GM19193 (cell line): ENCODE measurements around the gene HIC1.

Source experiments
- POLR2A ChIP-seq: IDR thresholded peaks from 4 replicates; pipeline ENCODE4 v1.6.1; 2011; ENCODE audit not compliant: insufficient read depth, insufficient read length; ENCODE audit errors: extremely low read depth

The HIC1 gene, protein sequence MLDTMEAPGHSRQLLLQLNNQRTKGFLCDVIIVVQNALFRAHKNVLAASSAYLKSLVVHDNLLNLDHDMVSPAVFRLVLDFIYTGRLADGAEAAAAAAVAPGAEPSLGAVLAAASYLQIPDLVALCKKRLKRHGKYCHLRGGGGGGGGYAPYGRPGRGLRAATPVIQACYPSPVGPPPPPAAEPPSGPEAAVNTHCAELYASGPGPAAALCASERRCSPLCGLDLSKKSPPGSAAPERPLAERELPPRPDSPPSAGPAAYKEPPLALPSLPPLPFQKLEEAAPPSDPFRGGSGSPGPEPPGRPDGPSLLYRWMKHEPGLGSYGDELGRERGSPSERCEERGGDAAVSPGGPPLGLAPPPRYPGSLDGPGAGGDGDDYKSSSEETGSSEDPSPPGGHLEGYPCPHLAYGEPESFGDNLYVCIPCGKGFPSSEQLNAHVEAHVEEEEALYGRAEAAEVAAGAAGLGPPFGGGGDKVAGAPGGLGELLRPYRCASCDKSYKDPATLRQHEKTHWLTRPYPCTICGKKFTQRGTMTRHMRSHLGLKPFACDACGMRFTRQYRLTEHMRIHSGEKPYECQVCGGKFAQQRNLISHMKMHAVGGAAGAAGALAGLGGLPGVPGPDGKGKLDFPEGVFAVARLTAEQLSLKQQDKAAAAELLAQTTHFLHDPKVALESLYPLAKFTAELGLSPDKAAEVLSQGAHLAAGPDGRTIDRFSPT

DNA sequence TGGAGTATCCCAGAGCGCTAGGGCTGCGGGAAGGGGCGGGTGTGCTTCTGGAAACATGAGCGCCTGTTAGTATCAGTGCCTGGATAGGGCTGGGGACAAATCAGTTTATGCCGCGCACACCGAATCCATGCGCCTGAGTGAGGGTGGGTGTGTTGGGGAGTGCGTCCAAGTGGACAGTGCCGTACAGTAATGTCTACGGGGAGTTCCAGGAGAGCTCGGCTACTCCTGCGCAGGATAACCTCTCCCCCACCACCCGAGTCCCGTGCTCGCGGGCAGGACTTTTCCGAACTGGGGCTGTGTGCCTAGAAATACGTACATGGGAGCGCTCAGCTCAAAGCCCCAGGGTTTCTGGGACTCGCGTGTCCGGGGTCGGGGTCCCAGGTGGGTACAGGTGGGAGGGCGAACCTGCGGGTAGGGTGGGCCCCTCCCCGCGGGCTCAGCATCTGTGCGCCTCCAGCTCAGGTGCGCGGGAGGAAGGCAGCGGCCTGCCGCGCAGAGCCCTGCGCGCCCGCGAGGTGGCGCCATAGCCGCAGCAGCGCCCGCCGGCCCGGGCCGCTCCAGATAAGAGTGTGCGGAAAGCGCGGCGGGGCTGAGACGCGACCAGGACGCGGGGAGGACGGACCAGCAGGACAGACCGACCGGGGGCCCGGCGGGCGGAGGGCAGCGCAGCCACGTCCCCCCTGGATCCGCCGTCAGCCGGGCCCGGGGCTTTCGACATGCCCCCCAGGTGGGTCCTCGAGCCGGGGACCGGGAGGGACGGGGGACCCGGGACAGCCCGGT is at the start of gene HIC1:
Gene HIC1 (plus strand): TSS at position 592 of the 780 bp plus-strand sequence. CDS start 1,588 bp downstream, outside the sequence.
- peak; percentile 66 for TF ChIP-seq POLR2A

DNA sequence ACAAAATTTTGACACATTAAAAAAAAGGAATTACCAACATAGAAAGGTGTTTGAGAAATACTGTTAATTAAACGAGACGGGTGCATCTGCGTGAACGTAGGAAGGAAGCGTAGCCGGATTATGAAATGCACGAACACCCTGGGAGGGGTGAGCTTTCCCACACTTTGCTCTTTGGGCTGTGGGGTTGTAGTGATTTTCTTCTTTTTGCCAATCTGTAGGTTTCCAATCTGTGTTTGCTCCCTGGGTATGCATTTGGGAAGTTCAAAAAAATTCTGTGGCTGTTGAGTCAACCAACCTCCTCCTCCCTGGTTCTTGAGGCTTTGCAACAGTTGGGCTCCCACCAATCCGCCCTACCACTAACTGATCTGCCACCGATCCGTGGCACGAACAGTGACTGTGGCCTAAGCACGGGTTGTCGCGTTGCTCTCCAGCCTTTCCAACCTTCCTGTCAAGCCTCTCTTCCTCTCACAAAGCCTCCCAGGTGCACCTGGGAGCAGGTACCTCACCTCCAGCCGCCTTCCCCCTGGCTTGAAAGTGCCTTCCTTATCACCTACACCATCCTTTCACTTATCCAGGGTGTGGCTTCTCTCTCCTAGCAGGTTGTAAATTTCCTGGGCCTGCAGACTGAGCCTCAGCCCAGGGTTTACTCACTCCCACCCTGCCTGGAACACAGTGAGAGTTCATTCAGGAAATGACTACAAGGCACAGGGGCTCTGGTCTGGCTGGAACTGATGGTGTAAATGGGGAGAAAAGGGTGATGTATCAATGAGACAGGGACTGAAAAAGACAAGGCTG is 46.4 kb upstream of the HIC1 start:
- no peak for TF ChIP-seq POLR2A

DNA sequence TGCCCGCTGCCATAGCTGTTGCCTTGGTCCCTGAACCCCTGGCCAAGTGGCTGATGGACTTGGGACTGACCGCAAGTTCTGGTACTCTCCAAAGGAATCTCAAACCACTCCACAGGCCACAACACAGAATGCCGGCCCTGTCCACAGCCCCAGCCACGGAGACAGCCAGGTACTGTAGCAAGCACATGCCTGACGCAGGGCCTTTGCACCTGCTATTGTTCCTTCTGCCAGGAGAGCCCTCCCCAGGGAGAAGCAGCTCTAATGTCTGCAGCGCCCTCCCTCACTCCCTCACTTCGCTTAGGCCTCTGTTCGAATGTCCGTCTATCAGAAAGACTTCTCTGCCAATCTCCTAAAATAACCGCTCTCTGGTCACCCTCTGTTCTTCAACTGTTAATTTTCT is 45.2 kb upstream of the HIC1 start:
- TF ChIP-seq POLR2A, result no peak

DNA sequence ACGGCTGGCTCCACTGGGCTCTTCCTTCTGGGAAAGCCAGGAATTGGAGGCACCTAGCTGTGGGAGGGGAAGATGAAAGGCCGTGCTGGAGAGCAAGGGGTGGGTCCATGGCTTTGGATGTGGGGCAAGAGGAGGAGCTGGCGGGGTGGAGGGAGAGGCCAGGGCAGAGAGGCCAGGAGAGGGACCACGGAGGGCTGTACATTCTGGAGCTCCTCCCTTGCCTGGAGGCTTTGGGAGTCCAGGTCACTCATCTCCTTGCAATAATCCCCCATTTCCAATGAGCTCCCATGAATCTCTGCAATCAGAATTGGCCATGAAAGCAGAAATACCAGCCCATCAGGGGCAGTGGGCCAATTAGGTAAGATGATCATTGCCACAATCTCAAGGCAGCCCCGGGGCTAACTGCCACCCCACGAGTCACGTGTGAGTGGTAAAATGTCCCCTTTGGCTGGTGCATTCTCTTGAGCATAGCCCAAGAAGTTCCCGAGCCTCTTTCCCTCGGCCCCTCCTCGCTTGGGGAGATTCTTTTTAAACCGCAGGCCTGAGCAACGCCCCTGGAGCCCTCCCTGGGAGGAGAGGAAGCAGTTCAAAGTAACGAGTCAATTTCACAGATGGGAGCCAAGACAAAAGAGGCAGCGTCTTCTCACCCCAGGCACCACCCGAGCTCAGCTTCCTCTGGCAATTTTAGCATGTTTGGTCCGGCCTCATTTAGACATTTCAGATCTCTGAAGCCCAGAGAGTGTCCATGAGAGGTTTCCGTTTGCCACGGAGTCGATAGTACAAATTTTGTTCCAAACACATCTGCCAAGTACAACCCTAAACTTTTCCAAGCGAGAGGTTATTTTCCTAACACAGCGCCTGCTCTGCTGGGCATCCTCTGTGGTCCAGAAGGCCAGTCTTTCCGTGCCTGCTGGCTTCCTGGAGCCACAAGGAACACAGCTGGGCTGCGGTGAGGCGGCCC is 43.2 kb upstream of the HIC1 start:
- no peak for TF ChIP-seq POLR2A

DNA sequence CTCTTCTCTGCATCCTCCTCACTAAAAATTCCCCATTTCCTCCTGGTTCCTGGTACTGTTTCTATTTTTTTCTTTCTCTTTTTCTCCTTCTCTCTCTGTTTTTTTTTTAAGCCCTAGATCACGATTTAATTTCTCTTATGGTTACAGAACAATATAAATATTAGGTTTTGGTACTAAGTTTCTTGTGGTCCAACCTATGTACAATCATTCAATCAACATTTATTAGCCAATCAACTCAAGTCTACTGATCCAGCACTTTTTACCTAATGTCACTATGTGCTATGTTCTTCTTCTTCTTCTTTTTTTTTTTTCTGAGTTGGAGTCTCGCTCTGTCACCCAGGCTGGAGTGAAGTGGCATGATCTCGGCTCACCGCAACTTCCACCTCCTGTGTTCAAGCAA is 42.4 kb upstream of the HIC1 start:
- no peak for TF ChIP-seq POLR2A

DNA sequence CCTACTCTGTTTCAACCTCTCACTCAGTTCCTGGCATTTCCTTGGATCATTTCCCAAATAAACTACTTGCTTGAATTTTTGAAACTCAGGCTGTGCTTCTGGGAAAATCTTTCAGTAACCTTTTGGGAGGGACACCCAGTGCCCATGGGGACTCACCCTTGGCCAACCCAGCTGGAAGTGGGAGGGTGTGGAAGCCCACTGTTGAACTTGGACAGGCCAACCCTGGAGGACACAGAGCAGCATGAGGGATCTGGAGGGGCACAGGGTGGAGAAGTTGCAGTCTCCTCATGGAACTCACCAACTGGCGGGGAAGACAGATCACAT is 40.9 kb upstream of the HIC1 start:
- TF ChIP-seq POLR2A, result no peak

DNA sequence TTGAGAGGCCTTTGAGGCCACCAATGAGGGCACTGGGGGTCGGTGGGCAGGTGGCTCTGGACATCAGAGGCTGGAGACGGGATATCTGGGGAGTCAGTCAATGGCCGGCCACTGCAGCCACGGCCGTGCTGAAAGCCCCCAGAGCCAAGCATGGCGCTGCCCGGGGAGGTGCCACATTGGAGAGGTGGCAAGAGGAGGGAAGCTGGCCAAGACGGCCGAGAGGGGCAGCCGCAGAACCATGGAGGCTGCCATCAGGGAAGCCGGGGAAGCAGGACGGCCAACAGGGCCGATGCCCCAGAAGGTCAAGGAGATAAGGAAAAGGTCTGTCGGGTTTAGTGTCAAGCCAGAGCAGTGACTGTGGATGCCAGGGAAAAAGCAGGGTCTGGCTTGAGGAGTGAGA is 39.6 kb upstream of the HIC1 start:
- no peak for TF ChIP-seq POLR2A

DNA sequence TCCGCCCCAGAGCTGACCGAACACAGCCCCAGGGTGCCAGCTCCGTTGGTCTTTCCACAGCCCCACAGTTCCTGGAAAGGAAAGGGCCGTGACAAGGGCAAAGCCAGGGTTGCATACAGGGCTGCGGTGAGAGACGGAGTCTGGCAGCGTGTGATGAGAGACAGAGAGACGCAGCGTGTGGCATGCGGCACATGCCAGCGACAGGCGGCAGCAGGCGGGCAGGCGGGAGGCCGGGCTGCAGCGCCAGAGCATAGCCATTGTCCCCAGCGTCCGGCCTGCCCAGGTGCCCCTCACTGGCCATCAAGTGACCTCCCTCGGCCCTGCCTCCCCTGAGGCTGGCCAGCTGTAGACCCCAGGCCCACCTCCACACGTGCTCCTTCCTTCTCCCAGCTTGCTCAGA is 38.4 kb upstream of the HIC1 start:
- TF ChIP-seq POLR2A, result no peak

DNA sequence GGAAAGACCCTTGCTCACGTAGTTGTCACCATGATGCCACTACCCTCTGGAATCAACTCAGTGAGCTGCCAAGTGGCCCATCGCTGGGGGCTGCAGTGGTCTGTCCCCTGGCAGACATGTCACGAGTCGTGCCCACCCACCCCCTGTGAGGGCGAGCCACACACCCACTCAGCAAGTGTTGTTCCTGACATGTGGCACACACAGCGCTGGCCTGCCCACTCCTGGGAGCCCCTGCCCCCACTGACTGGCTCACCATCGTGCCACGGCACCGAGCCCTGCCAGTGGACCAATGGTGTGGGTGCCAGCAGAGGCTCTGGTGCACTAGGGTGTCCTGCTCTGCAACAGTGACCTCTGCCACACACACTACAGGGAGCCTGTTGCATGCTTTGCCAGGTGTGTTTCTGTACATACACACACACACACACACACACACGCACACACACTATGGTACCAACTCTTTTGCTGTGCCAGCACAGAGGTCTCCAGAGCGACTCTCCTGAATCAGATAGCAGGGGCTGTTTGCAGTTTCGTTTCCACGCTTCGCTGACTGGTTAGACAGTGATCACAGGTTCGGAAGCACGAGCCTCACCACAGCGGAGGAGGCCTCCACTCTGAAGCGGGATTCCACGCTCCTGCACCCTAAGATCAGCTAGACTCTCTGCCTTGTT is 37.5 kb upstream of the HIC1 start:
- no peak for TF ChIP-seq POLR2A

DNA sequence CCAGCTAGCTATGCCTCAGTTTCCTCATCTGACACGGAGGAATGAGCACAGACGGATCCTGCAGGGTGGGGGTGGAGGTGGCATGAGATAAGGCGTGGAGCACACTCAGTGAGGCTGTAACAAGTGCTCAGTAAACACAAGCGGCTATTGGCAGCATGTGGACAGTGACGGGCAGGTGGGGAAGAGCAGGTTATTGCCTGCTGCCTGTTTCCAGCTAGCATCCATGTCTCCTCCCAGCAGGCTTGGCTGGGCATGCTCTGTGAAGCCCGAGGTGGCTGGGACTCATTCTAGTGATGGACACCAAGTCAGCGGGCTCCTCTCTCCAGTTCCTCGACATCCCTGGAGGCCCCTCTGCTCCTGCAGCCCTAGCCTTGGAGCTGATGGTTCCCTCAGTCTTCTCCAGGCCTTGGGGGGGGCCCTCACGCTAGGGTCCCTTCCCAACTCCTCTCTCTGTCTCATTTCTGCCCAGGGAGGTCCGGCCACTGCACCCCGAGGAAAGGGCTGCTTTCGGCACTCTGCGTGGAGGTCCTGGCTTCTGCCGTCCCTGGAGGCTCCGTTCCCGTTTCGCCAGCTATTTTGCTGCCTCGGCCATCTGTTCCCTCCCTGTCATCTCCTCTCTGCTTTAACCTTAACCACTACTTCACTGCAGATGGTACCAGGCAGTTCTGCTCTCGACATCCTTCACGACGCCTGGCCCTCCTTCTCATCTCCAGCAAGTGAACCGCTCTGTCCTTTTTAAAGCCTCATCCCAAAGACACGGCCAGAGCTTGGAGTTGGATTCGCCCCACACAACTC is 36.0 kb upstream of the HIC1 start:
- TF ChIP-seq POLR2A, result no peak

DNA sequence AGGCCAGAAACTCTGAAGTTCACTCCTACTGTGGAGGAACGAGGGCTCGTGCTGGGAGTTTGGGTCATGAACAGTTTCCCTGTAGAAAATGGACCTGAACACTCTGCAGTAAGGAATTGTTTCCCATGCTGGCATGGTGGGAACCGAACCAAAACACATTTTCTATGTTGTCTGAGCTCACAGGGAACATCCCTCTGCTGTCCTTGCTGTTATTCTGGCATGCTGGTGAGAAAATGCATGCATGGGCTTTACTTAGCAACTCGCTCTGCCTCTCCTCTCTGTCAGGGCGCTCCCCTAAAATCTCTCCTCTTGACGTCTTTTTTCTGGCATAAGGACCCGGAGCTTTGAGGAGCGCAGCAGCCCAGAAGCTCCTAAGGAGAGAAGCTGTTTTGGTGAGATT is 35.2 kb upstream of the HIC1 start:
- TF ChIP-seq POLR2A, result no peak

DNA sequence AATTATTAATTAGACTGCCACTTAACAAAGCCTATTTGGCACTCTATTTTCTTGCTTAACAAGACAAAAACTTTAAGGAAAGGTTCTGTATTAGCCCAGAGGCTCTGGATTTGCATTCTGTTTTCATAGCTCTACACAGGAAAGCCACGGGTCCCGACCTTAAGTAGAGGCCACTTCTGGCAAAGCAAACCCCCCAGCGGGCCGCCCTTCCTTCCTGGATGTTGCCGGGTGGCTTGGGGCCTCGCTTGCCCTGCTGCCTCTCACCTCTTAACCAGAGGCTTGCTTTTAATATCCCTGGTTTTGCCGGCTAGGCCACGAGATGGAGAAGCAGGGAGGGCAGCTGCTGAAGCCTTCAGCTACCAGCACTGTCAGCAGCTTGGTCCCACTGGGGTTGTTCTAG is 34.2 kb upstream of the HIC1 start:
- TF ChIP-seq POLR2A, result no peak
